ENCODE results near the gene GAS7. TPM values are rescaled to one million over a fixed set of nuclear protein-coding genes. Genes with fewer than 3 reads are reported as not detected.

Gene GAS7
- total RNA-seq, 1 experiment from 2014 or later = 12.3 TPM

DNA sequence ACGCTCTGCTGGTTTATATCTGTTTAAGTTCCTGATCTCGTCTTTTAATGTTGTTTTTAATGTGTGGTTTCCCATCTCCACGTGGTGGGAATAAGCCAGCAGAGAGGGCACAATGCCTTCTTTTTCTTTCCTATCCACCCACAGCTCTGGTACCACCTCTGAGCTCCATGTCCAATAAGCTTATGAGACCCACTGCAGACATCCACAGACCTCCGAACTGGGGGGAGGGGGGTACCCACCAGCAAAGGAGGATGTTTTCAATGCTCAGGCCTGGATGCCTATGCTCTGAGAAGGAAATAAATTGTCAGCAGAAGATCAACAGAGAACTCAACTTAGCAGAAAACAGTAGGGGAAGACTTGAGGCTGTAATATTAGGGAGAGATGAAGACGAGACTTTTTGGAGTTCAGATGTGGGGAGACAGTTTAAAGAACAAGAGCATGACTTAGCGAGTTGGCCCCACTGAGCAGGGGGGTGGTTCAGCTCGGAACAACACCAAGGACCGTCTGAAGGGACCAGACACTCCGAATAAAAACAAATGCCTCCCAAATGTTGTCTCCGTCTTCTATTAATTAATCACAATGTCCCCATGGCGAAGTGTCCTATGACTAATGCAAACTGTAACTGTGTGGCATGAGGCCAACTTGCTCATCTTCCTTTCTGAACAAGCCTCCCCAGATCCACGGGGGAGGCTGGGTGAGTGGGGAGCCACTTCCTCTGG lies 62.7 kb downstream of the GAS7 start:
- no peaks in the 10 kb centered on the region for H3K36me3 Mint-ChIP-seq
- no peak for TF ChIP-seq KAT7 (CRISPR knock-in tag; IDR thresholded peaks at IDR 0.05; ENCODE audit: borderline replicate concordance)
- TF ChIP-seq, protein P1, sequence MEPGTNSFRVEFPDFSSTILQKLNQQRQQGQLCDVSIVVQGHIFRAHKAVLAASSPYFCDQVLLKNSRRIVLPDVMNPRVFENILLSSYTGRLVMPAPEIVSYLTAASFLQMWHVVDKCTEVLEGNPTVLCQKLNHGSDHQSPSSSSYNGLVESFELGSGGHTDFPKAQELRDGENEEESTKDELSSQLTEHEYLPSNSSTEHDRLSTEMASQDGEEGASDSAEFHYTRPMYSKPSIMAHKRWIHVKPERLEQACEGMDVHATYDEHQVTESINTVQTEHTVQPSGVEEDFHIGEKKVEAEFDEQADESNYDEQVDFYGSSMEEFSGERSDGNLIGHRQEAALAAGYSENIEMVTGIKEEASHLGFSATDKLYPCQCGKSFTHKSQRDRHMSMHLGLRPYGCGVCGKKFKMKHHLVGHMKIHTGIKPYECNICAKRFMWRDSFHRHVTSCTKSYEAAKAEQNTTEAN (CRISPR knock-in tag; IDR thresholded peaks at IDR 0.05) = no peak
- TF ChIP-seq TEAD4 (CRISPR knock-in tag; IDR thresholded peaks at IDR 0.05) = no peak
- TF ChIP-seq, protein P2, sequence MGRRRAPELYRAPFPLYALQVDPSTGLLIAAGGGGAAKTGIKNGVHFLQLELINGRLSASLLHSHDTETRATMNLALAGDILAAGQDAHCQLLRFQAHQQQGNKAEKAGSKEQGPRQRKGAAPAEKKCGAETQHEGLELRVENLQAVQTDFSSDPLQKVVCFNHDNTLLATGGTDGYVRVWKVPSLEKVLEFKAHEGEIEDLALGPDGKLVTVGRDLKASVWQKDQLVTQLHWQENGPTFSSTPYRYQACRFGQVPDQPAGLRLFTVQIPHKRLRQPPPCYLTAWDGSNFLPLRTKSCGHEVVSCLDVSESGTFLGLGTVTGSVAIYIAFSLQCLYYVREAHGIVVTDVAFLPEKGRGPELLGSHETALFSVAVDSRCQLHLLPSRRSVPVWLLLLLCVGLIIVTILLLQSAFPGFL (CRISPR knock-in tag; IDR thresholded peaks at IDR 0.05; ENCODE audit: borderline replicate concordance) = no peak
- TF ChIP-seq ESRRA (CRISPR knock-in tag; IDR thresholded peaks at IDR 0.05; ENCODE audit: borderline replicate concordance) = no peak
- no peak overlapping the region for H3K27ac Mint-ChIP-seq
- ATAC-seq = no peak
- DNase-seq (ENCODE audit: low spot score) = no peak
- ChIA-PET CTCF (interaction anchor here (1.1 kb wide), 1 partner anchor 91 kb away, joined by 3 read pairs; no protein-coding TSS in a partner anchor), POLR2A (no interaction called here)
- no peaks in the 10 kb centered on the region for H3K4me1 Mint-ChIP-seq
- H3K9me3 Mint-ChIP-seq = no peaks in the 10 kb centered on the region
- H3K4me3 Mint-ChIP-seq = no peak overlapping the region
- H3K27me3 Mint-ChIP-seq (ENCODE audit: low read depth) = no peaks in the 10 kb centered on the region

DNA sequence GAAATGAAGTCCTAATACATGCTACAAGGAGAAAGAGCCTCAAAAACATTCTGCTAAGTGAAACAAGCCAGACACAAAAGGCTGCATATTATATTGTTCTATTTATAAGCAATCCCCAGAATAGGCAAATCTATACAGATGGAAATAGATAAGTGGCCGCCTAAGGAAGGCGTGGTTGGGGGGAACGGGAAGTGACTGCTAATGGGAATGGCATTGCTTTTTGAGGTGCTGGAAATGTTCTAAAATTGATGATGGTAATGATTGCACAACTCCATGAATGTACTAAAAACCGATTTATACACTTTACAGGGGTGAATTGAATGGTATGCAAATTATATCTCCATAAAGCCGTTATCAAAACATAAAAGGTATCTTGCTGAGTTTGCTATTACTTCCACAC lies 67.7 kb downstream of the GAS7 start:
- 0 out of 2 replicates have a peak, but pooled peaks cover 3% of the 10 kb centered on the region for H3K9me3 Mint-ChIP-seq
- peaks cover 24% of the 10 kb centered on the region for H3K4me1 Mint-ChIP-seq
- ATAC-seq (no peak), DNase-seq (ENCODE audit: low spot score) (no peak)
- ChIA-PET POLR2A (no interaction called here), CTCF (no interaction called here)
- TF ChIP-seq, protein P3, sequence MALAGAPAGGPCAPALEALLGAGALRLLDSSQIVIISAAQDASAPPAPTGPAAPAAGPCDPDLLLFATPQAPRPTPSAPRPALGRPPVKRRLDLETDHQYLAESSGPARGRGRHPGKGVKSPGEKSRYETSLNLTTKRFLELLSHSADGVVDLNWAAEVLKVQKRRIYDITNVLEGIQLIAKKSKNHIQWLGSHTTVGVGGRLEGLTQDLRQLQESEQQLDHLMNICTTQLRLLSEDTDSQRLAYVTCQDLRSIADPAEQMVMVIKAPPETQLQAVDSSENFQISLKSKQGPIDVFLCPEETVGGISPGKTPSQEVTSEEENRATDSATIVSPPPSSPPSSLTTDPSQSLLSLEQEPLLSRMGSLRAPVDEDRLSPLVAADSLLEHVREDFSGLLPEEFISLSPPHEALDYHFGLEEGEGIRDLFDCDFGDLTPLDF (CRISPR knock-in tag; IDR thresholded peaks at IDR 0.05) = no peak
- TF ChIP-seq, protein P4, sequence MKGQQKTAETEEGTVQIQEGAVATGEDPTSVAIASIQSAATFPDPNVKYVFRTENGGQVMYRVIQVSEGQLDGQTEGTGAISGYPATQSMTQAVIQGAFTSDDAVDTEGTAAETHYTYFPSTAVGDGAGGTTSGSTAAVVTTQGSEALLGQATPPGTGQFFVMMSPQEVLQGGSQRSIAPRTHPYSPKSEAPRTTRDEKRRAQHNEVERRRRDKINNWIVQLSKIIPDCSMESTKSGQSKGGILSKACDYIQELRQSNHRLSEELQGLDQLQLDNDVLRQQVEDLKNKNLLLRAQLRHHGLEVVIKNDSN (CRISPR knock-in tag; IDR thresholded peaks at IDR 0.05) = no peak
- TF ChIP-seq, protein P5, sequence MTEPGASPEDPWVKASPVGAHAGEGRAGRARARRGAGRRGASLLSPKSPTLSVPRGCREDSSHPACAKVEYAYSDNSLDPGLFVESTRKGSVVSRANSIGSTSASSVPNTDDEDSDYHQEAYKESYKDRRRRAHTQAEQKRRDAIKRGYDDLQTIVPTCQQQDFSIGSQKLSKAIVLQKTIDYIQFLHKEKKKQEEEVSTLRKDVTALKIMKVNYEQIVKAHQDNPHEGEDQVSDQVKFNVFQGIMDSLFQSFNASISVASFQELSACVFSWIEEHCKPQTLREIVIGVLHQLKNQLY (CRISPR knock-in tag; IDR thresholded peaks at IDR 0.05) = no peak
- no peak overlapping the region for H3K4me3 Mint-ChIP-seq
- H3K36me3 Mint-ChIP-seq = no peaks in the 10 kb centered on the region
- H3K27me3 Mint-ChIP-seq (ENCODE audit: low read depth) = no peaks in the 10 kb centered on the region
- no peak overlapping the region for H3K27ac Mint-ChIP-seq

DNA sequence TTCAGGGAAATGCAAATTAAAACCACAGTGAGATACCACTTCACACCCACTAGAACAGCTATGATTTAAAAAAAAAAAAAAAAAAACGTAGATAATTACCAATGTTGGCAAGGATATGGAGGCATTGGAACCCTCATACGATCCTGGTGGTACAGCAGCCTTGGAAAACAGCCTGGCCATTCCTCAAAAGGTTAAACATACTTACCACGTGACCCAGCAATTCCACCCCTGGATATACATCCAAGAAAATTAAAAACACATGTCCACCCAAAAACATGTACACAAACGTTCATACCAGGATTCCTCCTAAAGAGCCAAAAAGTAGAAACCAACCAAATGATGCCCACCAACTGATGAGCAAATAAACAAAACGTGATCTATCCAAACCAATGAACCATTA lies 68.1 kb downstream of the GAS7 start:
- CTCF ChIA-PET = no interaction called here
- no peak overlapping the region for H3K27ac Mint-ChIP-seq
- H3K27me3 Mint-ChIP-seq (ENCODE audit: low read depth) = no peaks in the 10 kb centered on the region
- H3K9me3 Mint-ChIP-seq = 0 out of 2 replicates have a peak, but pooled peaks cover 3% of the 10 kb centered on the region
- H3K4me1 Mint-ChIP-seq = peaks cover 24% of the 10 kb centered on the region
- ATAC-seq = no peak
- no peak overlapping the region for H3K4me3 Mint-ChIP-seq
- POLR2A ChIA-PET = no interaction called here
- no peaks in the 10 kb centered on the region for H3K36me3 Mint-ChIP-seq
- TF ChIP-seq EMX1 (CRISPR knock-in tag; IDR thresholded peaks at IDR 0.05) (no peak), ZNF671 (CRISPR knock-in tag; IDR thresholded peaks at IDR 0.05) (no peak), PRRX2 (CRISPR knock-in tag; IDR thresholded peaks at IDR 0.05) (no peak), NFE2L1 (CRISPR knock-in tag; IDR thresholded peaks at IDR 0.05) (no peak), NR3C1 (CRISPR knock-in tag; conservative IDR thresholded peaks at IDR 0.05; ENCODE audit: low read depth) (no peak)
- TF ChIP-seq, protein P6, sequence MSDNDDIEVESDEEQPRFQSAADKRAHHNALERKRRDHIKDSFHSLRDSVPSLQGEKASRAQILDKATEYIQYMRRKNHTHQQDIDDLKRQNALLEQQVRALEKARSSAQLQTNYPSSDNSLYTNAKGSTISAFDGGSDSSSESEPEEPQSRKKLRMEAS (CRISPR knock-in tag; IDR thresholded peaks at IDR 0.05) = no peak
- TF ChIP-seq, protein P7, sequence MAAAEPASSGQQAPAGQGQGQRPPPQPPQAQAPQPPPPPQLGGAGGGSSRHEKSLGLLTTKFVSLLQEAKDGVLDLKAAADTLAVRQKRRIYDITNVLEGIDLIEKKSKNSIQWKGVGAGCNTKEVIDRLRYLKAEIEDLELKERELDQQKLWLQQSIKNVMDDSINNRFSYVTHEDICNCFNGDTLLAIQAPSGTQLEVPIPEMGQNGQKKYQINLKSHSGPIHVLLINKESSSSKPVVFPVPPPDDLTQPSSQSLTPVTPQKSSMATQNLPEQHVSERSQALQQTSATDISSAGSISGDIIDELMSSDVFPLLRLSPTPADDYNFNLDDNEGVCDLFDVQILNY (CRISPR knock-in tag; IDR thresholded peaks at IDR 0.05) = no peak
- TF ChIP-seq, protein P8, sequence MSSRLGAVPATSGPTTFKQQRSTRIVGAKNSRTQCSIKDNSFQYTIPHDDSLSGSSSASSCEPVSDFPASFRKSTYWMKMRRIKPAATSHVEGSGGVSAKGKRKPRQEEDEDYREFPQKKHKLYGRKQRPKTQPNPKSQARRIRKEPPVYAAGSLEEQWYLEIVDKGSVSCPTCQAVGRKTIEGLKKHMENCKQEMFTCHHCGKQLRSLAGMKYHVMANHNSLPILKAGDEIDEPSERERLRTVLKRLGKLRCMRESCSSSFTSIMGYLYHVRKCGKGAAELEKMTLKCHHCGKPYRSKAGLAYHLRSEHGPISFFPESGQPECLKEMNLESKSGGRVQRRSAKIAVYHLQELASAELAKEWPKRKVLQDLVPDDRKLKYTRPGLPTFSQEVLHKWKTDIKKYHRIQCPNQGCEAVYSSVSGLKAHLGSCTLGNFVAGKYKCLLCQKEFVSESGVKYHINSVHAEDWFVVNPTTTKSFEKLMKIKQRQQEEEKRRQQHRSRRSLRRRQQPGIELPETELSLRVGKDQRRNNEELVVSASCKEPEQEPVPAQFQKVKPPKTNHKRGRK (CRISPR knock-in tag; IDR thresholded peaks at IDR 0.05; ENCODE audit: borderline replicate concordance) = no peak
- TF ChIP-seq, protein P9, sequence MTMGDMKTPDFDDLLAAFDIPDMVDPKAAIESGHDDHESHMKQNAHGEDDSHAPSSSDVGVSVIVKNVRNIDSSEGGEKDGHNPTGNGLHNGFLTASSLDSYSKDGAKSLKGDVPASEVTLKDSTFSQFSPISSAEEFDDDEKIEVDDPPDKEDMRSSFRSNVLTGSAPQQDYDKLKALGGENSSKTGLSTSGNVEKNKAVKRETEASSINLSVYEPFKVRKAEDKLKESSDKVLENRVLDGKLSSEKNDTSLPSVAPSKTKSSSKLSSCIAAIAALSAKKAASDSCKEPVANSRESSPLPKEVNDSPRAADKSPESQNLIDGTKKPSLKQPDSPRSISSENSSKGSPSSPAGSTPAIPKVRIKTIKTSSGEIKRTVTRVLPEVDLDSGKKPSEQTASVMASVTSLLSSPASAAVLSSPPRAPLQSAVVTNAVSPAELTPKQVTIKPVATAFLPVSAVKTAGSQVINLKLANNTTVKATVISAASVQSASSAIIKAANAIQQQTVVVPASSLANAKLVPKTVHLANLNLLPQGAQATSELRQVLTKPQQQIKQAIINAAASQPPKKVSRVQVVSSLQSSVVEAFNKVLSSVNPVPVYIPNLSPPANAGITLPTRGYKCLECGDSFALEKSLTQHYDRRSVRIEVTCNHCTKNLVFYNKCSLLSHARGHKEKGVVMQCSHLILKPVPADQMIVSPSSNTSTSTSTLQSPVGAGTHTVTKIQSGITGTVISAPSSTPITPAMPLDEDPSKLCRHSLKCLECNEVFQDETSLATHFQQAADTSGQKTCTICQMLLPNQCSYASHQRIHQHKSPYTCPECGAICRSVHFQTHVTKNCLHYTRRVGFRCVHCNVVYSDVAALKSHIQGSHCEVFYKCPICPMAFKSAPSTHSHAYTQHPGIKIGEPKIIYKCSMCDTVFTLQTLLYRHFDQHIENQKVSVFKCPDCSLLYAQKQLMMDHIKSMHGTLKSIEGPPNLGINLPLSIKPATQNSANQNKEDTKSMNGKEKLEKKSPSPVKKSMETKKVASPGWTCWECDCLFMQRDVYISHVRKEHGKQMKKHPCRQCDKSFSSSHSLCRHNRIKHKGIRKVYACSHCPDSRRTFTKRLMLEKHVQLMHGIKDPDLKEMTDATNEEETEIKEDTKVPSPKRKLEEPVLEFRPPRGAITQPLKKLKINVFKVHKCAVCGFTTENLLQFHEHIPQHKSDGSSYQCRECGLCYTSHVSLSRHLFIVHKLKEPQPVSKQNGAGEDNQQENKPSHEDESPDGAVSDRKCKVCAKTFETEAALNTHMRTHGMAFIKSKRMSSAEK (CRISPR knock-in tag; IDR thresholded peaks at IDR 0.05; ENCODE audit: borderline replicate concordance) = no peak
- DNase-seq (ENCODE audit: low spot score) = no peak

Data from WTC11 (cell line).